ENCODE measurements around the gene TTYH3.
A peak's percentile ranks its signal among the peaks of the same experiment; 100 is the strongest.

Gene TTYH3

DNA sequence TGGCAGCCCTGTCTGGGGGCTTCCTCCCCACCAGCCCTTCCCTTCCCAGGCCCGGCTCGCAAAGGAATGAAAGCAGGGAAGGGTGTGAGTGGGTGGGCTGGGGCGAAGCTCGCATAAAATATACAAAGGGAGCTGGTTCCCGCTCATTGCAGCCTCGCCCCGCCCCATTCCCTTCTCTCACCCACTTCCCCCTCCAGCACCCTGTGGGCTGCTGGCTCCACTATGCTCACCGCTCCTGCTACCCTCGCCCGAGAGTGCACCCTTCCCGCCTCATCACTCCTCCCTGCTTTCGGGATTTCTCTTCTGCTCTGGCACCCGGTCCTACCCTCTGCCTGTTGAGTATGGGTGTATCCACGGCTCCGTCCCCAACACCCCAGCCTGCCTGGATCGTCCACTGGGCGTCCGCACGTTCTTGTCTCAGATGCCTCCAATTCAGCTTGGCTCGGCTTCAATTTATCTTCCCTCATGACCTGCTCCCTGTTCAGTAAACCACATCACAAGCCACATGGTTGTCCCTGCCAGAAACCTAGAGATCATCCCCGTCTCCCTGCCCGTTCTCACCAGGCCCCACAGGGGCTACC lies 14.4 kb upstream of the TTYH3 start:
- no peak for DNase-seq

GRCh38 chr7:2619116-2619515 lies 12.7 kb upstream of the TTYH3 start:
- no peak for DNase-seq

GRCh38 chr7:2621061-2621828 lies 10.5 kb upstream of the TTYH3 start:
- no peak for DNase-seq

- no peak for DNase-seq
These were observed 9.7 kb upstream of the TTYH3 start for GRCh38 chr7:2621948-2622640.

DNA sequence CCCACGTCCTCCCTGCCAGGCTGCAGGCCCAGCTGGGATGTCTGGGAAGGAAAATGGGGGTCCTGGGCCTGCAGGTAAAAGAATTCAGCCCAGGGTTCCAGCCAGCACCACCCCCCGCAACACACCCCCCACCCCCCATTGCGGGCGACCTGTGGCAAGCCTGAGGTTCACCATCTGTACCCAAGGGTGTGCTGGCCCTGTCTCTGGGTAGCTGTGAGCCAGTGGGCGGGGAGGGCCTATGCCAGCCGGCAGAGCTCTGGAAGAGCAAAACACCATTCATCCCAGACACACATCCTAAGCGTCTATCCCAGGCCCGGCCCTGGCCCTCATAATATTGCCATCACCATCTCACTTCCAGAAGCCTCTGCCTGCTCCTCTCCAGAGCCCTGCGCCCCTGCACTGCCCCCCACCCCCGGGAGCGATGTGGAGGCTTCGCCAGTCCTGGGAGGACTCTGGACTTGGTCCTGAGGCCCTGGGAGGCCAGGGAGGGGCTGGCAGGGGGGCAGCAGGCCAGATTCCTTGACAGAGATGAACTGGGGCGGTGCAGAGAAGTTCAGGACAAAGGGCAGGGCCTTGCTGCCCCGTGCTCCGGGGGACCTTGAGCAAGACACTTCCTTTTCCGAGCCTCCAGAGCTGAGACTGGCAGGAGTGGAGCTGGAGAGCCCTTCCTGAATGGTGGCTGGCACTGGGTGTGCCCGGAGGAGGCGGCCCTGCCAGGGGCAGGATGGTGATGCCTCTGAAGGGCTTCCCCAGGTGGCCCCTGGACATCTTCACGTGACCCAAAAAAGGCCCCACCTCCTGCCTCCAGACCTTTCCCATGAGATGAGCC lies 8.7 kb upstream of the TTYH3 start:
- no peak for DNase-seq

DNA sequence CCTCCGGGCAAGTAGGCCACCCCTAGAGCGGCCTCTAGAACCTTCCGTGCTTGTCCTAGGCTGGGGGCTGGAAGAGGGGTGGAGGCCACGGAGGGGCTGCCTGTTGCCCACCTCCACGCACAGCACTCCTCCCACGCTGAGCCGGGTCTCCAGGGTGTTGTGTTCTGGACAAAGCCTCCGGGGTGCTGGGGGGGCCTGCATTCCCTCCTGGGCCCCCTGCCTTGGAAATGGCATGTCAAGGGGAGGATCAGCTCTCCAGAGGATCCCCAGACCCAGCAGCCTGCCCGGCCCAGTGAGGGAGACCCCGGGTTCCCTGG lies 8.1 kb upstream of the TTYH3 start:
- DNase-seq: no peak

GRCh38 chr7:2624293-2624886 lies 7.4 kb upstream of the TTYH3 start:
- DNase-seq: no peak

DNA sequence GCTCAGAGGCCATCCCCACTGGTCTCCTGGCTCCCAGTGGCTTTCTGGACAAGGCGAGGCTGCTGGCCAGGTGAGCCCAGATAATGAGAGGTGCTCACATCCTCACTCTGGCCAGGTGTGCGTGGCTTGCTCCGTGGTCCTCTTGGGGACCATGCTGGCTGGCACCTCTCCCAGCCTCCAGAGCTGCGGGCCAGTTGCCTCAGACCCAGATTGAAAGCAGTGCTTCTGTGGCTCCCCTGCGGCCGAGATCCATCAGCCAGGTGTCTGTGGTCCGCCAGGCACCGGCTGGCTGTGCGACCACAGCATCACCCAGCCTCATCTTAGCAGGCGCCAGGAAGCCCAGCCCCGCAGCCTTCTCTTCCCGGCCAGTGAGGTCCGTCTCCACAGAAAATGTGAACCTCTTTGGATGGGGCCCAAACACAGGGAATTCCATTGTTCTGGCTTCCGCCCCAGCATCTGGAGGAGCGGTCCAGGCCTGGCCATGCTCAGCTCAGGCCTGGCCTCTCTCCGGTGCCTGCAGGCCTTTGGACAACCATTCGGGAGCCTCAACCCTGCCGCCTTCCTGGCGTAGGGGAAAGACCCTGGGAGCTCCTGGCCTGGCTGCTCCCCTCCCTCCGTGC lies 5.2 kb upstream of the TTYH3 start:
- no peak for DNase-seq

DNA sequence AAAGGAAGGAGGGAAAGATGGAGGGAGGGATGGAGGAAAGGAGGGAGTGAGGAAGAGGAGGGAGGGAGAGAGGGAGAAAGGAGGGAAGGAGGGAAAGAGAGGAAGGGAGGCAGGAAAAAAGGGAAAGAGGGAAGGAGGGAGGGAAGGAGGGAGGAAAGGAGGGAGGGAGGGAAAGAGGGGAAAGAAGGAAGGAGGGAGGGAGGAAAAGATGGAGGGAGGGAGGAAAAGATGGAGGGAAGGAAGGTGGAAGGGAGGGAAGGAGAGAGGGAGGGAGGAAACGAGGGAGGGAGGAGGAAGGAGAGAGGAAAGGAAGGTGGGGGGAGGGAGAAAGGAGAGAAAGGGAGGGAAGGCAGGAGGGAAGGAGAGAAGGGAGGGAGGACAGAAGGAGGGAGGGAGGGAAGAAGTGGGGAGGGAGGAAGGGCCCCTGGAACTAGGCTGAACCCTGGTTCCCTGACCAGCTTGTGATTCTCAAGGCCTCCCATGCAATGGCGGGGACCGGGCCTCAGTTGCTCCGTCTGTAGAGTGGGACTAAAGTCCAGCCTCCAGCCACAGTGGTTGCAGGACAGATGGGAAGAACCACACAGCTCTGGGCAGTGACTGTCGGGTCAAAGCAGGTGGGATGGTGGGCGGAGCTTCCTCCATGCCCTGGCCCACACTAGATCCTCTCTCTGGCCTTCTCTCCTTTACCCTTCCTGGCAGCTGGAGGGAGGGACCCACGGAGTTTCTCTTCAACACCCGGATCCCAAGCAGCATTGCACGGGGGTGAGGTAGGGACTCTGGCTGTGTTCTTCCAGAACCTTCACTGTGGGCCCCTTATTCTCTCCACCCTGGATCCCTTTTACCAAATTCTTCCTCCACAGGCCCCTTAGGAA lies 4.3 kb upstream of the TTYH3 start:
- no peak for DNase-seq

DNA sequence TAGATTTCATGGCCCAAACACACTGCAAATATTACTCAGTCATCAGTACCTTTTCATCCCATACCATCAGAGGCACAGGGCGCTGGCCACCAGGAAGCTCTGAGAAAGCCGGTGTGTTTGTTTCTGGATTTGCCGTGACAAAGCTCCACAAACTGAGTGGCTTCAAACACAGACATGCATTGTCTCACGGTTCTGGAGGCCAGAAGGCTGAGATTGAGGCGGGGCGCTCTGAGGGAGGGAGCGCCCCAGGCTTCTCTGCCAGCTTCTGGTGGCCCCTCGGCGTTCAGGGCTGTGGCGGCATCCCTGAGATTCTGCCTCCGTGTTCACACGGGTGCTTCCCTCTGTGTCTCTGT lies 3.7 kb upstream of the TTYH3 start:
- DNase-seq: no peak

DNA sequence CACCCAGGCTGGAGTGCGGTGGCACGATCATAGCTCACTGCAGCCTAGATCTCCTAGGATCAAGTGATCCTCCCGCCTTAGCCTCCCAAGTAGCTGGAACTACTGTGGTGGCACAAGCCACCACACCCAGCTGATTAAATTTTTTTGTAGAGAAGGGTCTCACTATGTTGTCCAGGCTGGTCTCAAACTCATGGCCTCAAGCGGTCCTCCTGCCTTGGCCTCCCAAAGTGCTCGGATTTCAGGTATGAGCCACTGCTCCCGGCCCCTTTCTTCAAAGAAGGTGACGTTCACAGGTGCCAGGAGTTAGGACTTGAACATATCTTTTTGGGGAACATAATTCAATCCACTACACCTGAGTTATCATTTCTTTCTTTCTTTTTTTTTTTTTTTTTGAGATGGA lies 2.9 kb upstream of the TTYH3 start:
- DNase-seq: no peak

DNA sequence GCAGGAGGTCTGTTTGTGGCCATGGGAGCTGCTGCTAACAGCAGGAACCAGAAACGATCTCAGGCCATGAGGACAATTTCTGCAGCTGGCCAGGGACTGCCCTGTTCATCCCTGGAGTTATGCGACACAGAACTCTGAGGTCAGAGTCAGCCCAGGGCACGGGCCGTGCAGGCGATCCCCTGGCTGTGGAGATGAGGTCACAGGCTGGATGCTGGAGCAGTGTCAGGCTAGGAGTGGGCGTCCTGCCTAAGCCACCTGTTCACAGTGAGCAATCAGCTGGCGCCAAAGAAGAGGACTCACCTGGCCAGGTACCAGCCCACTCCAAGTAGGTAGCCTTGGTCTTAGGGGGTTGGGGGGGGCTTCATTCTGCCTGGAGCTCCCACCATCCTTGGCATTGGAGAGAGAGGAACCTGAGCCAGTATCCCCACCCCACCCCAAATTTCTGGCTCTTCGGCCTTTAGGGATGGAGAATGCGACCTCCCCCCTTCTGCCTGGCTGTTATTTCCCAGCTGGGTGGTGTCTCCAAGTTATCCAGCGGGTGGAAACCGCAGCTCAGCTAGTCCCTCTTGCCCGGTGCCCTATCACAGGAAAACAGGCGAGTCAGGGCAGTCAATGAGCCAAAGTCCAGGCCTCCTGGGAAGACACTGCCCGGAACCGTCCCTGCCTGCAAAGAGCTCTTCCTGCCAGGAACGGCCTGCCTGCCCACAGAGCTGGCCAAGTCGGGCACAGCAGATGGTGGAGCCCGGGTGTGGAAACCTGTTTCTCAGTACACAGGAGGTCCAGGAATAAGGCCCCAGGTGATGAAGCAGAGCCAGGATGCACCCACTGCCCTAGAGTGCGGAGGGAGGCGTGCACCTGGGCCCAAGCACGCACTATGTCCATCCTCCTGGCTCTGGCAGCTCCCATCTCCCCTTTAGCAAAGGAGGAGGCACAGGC lies 1.8 kb upstream of the TTYH3 start:
- DNase-seq: no peak

DNA sequence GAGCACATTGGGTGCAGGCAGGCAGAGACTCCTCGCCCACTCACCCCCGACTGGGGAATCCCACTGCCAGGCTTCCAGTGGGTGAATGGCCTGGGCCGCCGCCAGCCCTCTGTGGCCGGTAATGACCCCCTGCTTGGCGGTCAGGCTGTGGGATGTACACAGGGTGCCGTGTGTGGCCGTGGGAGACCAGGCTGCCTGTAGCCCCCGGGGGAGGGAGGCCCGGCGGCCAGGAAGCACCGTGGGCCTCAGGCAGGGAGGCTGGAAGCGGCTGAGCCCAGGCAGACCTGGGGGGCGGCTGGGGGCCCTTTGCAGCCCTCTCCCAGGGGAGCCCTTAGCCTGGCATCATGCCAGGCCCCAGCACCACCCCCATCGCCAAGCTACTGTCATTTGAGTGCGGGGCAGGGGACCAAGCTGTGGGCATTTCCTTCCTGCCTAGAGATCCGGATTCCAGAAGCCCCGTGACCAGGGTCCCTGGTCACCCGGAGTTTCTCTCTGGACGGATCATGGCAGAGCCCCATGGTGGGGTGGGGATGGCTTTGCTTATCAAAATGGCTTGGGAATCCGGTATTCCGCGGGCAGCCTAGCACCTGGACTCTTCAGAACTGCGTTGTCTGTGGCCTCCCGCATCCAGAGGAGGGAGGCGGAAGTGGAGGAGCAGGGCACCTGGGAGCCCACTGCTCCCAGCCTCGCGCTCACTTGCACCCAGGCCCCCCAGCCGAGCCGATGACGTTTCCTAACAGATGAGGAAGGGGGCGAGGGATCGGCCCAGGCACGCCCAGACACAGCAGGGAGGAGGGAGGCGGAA lies 1.1 kb downstream of the TTYH3 start:
- DNase-seq: peak; percentile 20

GRCh38 chr7:2633538-2634266 lies 1.9 kb downstream of the TTYH3 start:
- DNase-seq: no peak

GRCh38 chr7:2634267-2635145 lies 2.7 kb downstream of the TTYH3 start:
- DNase-seq: no peak

DNA sequence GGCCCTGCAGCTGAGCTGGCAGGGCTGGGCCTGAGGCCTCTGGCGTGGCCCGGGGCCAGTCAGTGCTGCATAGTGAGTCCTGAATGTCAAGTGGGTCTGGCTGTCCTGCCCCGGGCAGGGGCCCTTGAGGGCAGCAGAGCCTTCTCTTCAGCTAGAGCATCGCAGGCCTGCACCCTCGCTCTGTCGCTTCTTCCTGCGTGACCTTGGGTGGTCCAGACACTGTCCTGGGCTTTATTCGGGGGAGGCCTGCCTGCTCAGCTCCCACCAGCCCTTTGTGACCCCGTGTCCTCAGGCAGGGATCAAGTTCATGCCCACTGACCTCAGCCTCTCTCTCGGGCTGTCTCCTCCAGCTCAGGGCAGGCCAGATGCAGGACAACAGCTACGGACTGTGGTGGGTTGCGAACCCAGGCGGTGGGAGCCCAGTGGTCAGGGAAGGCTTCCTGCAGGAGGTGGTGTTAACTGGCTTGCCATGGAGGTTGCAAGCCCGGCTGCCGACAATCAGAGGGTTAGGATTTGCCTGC lies 3.4 kb downstream of the TTYH3 start:
- no peak for DNase-seq

DNA sequence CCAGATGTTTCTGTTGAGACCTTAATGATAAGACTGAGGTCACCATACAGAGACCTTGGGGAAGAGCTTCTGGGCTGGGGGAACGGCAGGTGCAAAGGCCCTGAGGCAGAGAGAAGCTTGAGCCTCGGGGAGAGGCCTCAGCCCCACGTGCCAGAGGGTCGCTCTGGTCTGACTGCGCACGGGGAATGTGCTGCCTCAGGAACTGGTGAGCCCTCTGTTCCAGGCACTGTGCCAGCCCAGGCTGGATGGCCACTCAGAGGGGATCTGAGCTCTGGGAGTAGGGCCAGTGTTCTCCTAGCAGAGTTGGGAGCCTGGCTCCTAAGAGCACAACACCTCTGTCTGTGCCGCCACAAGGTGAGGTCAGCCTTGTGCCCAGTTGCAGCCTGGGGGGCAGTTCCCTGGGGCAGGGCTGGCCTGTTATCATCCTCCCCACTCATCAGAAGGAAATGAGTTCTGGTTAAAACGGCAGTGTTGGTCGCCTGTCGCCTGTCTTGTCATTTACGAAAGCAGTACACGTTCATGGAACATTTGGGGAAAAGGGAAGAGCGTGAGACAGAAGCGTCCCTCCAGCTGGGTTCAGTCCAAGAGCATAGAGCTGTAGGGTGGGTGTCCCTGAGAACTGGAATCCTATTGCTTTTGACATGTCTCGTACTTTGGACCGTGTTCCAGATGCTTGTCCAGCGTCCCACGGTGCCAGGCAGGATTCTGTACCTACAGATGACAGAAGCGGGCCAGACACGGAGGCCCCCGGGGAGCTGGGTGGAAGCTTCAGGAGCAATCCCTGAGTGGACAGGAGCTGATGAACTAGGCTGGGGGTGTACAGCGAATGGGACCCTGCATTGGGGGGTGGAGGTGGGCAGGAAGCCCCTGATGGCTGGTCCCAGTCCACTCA lies 4.3 kb downstream of the TTYH3 start:
- no peak for DNase-seq

Data from activated CD4-positive, alpha-beta T cell treated with anti-CD3 and anti-CD28 coated beads, Interleukin-2, amount 50 U/mL, for 1 hour (primary cell).